Liver (tissue), 3 donors: ENCODE data around the gene LPCAT1.

Experiments
- GABPA ChIP-seq, 2 donors: IDR thresholded peaks in 1 of 2; conservative IDR thresholded peaks in 1 of 2; 2 replicates each; pipeline ENCODE4 v1.6.1; 2016; ENCODE audit warnings: antibody characterized with exemption in 2 of 2, mild to moderate bottlenecking in 1 of 2, moderate library complexity in 1 of 2
- JUND ChIP-seq, 2 donors: IDR thresholded peaks; 2 replicates each; pipeline ENCODE4 v1.6.1; 2016; ENCODE audit warnings: antibody characterized with exemption in 2 of 2
- RAD21 ChIP-seq, 2 donors: IDR thresholded peaks; 2 replicates each; pipeline ENCODE4 v1.6.1; 2016; ENCODE audit warnings: antibody characterized with exemption in 2 of 2, mild to moderate bottlenecking in 2 of 2
- SP1 ChIP-seq: IDR thresholded peaks from 2 replicates; pipeline ENCODE4 v1.6.1; 2018; ENCODE audit warnings: antibody characterized with exemption, mild to moderate bottlenecking
- TAF1 ChIP-seq: conservative IDR thresholded peaks from 2 replicates; pipeline ENCODE4 v1.6.1; 2016; ENCODE audit warnings: antibody characterized with exemption, mild to moderate bottlenecking
- TF ChIP-seq, protein P1 (sequence below): fragments of 150-350 bp; IDR thresholded peaks from 2 replicates; pipeline ENCODE4 v1.5.1; 2017; ENCODE audit warnings: improper control_type of control experiment, low read depth, low read length; ENCODE audit not compliant: missing input control
- TF ChIP-seq, protein P2 (sequence below): IDR thresholded peaks from 2 replicates; pipeline ENCODE4 v1.6.1; 2016; ENCODE audit warnings: antibody characterized with exemption
- donor health status: healthy.
- donor health status: healthy.

DNA sequence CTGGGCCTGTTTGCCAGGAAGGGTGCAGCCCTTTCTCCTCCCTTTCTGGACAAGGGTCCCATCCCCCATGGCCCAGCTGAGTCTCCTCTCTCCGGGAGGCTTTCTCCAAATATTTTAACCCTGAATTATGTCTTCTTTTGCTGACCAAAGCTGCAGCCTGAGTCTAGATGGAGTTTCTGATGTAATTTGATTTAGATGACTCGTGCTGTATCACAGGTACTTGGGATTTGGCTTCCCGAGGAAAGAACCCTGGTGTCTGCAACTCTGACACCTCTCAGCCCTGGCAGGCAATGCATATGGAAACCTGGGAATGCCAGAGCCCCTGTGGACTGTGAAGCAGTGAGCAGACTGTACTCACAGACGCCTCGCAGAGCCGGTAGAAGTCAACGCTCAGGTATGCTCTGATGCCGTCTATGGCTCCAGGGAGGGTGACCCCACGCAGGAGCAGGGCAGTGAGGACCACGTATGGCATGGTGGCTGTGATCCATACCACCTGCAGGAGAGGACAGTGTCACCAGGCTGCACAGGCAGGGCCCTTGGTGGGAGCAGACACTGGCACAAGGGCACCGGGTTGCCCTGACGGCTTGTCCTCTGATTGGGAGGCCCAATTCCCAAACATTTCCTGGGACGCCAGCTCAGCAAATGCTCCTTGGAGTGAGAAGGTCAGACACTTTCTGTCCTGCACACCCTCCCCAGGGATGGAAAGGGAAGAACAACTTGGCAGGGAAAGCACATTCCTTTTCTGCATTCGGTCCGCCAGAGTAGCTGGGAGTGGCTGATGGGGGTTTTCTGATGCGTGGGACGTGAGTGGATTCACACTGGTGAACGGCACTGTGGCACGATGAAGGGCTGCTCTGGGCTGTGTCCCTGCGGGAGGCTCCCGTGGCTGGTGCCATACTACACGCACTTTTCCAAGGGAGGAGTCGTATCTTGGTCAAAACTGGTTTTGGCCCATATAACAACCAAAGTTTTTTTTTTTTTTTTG lies 103.3 kb downstream of the LPCAT1 start:
- TF ChIP-seq GABPA (IDR thresholded peaks at IDR 0.05 in 1 of 2, conservative IDR thresholded peaks at IDR 0.05 in 1 of 2) (no peak), SP1 (no peak), JUND (IDR thresholded peaks at IDR 0.05) (no peak), TAF1 (no peak), RAD21 (IDR thresholded peaks at IDR 0.05) (no peak)
- TF ChIP-seq, protein P1, sequence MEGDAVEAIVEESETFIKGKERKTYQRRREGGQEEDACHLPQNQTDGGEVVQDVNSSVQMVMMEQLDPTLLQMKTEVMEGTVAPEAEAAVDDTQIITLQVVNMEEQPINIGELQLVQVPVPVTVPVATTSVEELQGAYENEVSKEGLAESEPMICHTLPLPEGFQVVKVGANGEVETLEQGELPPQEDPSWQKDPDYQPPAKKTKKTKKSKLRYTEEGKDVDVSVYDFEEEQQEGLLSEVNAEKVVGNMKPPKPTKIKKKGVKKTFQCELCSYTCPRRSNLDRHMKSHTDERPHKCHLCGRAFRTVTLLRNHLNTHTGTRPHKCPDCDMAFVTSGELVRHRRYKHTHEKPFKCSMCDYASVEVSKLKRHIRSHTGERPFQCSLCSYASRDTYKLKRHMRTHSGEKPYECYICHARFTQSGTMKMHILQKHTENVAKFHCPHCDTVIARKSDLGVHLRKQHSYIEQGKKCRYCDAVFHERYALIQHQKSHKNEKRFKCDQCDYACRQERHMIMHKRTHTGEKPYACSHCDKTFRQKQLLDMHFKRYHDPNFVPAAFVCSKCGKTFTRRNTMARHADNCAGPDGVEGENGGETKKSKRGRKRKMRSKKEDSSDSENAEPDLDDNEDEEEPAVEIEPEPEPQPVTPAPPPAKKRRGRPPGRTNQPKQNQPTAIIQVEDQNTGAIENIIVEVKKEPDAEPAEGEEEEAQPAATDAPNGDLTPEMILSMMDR = no peak
- TF ChIP-seq, protein P2, sequence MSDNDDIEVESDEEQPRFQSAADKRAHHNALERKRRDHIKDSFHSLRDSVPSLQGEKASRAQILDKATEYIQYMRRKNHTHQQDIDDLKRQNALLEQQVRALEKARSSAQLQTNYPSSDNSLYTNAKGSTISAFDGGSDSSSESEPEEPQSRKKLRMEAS = no peak
